Right atrium auricular region (tissue), 2 donors: ENCODE results near the gene TEX47. TPM values are rescaled to one million over a fixed set of nuclear protein-coding genes. Genes with fewer than 3 reads are reported as not detected.
A peak's percentile ranks its signal among the peaks of the same experiment; 100 is the strongest.

ENCODE experiments used
- DNase-seq: peaks from one replicate; pipeline ENCODE4 v3.0.0-alpha.2; 2019; ENCODE audit warnings: low spot score
- H3K27ac ChIP-seq, 2 donors: fragments of 200-600 bp; sonication (generic); 1 replicate in 1 of 2; 2 replicates in 1 of 2; pipeline ENCODE4 v1.5.1; 2016 to 2019
- H3K27me3 ChIP-seq, 2 donors: fragments of 200-600 bp; sonication (generic); one replicate each; pipeline versions ENCODE4 v1.5.1 to v1.6.0; 2017 to 2019
- H3K36me3 ChIP-seq: fragments of 200-600 bp; sonication (generic); one replicate; pipeline ENCODE4 v1.5.1; 2016
- H3K4me1 ChIP-seq, 2 donors: fragments of 200-600 bp; sonication (generic); one replicate each; pipeline versions ENCODE4 v1.5.1 to v1.6.0; 2017 to 2019
- H3K4me3 ChIP-seq, 2 donors: fragments of 200-600 bp; sonication (generic); 1 replicate in 1 of 2; 2 replicates in 1 of 2; pipeline ENCODE4 v1.5.1; 2017 to 2019; ENCODE audit warnings: mild to moderate bottlenecking in 1 of 2, moderate library complexity in 1 of 2
- H3K9me3 ChIP-seq, 2 donors: fragments of 200-600 bp; sonication (generic); one replicate each; pipeline ENCODE4 v1.5.1; 2019
- CTCF ChIP-seq, 2 donors: fragments of 200-600 bp; sonication (generic); IDR thresholded peaks; one replicate each; pipeline ENCODE4 v1.5.1; 2019; ENCODE audit warnings: antibody characterized with exemption in 2 of 2
- total RNA-seq, 2 donors: library from RNA; depleted of rRNA; stranded (reverse); fragments of >200 nt; gene quantifications; one replicate each; pipeline ENCODE4 v1.1.0, GENCODE V29; 2016

TEX47 gene
- total RNA-seq, 2 donors from 2014 or later, result not detected

- H3K4me3 ChIP-seq, result no peak overlapping the region
- H3K9me3 ChIP-seq, result no peaks in the 10 kb centered on the region
- H3K27me3 ChIP-seq, result no peaks in the 10 kb centered on the region
- DNase-seq, result no peak
- H3K27ac ChIP-seq, result no peak overlapping the region
- H3K36me3 ChIP-seq, result no peaks in the 10 kb centered on the region
- no peaks in the 10 kb centered on the region for H3K4me1 ChIP-seq
- TF ChIP-seq CTCF (IDR thresholded peaks at IDR 0.05), result no peak
Observed at GRCh38 chr7:88806280-88807037, 10.9 kb upstream of the TEX47 start.

DNA sequence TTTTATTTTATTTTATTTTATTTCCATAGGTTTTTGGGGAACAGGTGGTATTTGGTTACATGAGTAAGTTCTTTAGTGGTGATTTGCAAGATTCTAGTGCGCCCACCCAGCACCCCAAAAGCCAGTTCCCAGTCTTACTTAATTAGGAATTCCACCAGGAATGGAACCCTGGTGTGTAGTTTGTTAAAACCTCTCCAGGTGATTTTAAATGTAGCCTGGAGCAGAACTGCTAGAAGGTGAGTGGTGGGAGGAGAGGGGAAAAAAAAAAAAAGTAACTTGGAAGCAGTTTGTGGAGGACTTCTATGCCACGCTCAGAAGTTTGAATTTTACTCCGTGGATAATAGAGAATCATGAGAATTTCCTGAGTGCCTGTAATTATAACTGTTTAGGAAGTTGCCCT is 5.5 kb upstream of the TEX47 start:
- no peak for DNase-seq
- H3K36me3 ChIP-seq, result no peaks in the 10 kb centered on the region
- no peak for TF ChIP-seq CTCF (IDR thresholded peaks at IDR 0.05)
- H3K27ac ChIP-seq, result no peak overlapping the region
- H3K4me3 ChIP-seq, result no peak overlapping the region
- H3K27me3 ChIP-seq, result no peaks in the 10 kb centered on the region
- no peaks in the 10 kb centered on the region for H3K4me1 ChIP-seq
- H3K9me3 ChIP-seq, result no peaks in the 10 kb centered on the region

DNA sequence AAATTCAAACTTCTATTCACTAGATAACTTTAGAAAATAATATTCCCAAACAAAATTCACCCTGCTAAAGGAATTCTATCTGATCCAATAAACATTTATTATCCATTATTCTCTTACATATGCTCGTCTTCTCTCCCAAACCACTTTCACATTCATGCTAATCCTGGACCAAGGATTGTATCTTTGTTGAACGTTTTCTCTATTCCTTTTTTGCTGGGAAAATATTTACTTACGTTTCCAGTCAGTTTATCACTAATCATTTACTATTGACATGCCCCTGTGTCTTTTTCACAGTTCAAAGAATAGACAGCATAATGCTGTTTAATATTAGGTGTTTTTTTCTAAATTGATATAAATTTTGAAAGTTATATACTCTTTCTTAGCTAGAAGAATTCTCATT is 3.2 kb downstream of the TEX47 start:
- Histone ChIP-seq H3K4me3 (no peak overlapping the region), H3K27me3 (no peaks in the 10 kb centered on the region), H3K4me1 (no peaks in the 10 kb centered on the region), H3K9me3 (no peaks in the 10 kb centered on the region), H3K27ac (no peak overlapping the region), H3K36me3 (no peaks in the 10 kb centered on the region)
- TF ChIP-seq CTCF (IDR thresholded peaks at IDR 0.05), result no peak
- DNase-seq, result no peak

GRCh38 chr7:88791891-88792290 is 3.6 kb downstream of the TEX47 start:
- no peak for TF ChIP-seq CTCF (IDR thresholded peaks at IDR 0.05)
- Histone ChIP-seq H3K36me3 (no peaks in the 10 kb centered on the region), H3K9me3 (no peaks in the 10 kb centered on the region), H3K27ac (no peak overlapping the region), H3K4me1 (no peaks in the 10 kb centered on the region), H3K27me3 (no peaks in the 10 kb centered on the region), H3K4me3 (no peak overlapping the region)
- no peak for DNase-seq

GRCh38 chr7:88789480-88790064 is 6.0 kb downstream of the TEX47 start:
- Histone ChIP-seq H3K4me1 (no peaks in the 10 kb centered on the region), H3K36me3 (no peaks in the 10 kb centered on the region), H3K27ac (no peak overlapping the region), H3K27me3 (no peaks in the 10 kb centered on the region), H3K9me3 (no peaks in the 10 kb centered on the region), H3K4me3 (no peak overlapping the region)
- peak; percentile 29 to 71 for TF ChIP-seq CTCF (IDR thresholded peaks at IDR 0.05)
- no peak for DNase-seq
